B cell (primary cell): Measurements from ENCODE around the gene PPP2R3C. TPM values are rescaled to one million over a fixed set of nuclear protein-coding genes. Genes with fewer than 3 reads are reported as not detected.

ENCODE experiments used
- ATAC-seq: fragments of 200-7000 bp; cut with Tn5 transposase; one replicate; pipeline ENCODE4 v1.10.0; 2021; ENCODE audit warnings: low read depth, mild to moderate bottlenecking, moderate number of reproducible peaks, moderate library complexity
- CTCF ChIA-PET: fragments of 350-600 bp; sonication (Branson Sonifier 250); formaldehyde crosslinking; loops from one replicate; lab custom pipeline; 2021; ENCODE audit warnings: antibody characterized with exemption, inconsistent platforms; lab: Charles Lee
- POLR2A ChIA-PET: fragments of 350-600 bp; sonication (Branson Sonifier 250); formaldehyde crosslinking; loops from one replicate; lab custom pipeline; 2021; ENCODE audit warnings: antibody characterized with exemption; lab: Charles Lee
- DNase-seq: peaks from one replicate; pipeline ENCODE4 v3.0.0; 2013
- H2AFZ ChIP-seq: 2 replicates; pipeline ENCODE4 v1.6.1; 2012; ENCODE audit warnings: mild to moderate bottlenecking, low read depth, low read length; ENCODE audit not compliant: insufficient read depth, poor library complexity, severe bottlenecking
- H3K27ac ChIP-seq, 2 donors: 1 replicate in 1 of 2; 2 replicates in 1 of 2; pipeline ENCODE4 v1.5.1; 2012 to 2013; ENCODE audit warnings: low read length in 2 of 2, mild to moderate bottlenecking in 2 of 2, moderate library complexity in 1 of 2
- H3K27me3 ChIP-seq, 4 experiments: fragments of 200-600 bp in 1 of 4; sonication (generic) in 1 of 4; replicated peaks in 1 of 4; 1 replicate in 2 of 4; 2 replicates in 2 of 4; pipeline versions ENCODE4 v1.6.1 to v1.7.0; 2013 to 2016; ENCODE audit warnings: low read length in 3 of 4, mild to moderate bottlenecking in 2 of 4, mixed read lengths in 1 of 4, moderate library complexity in 1 of 4; ENCODE audit not compliant: insufficient read depth in 4 of 4, control insufficient read depth in 3 of 4; ENCODE audit errors: control extremely low read depth in 1 of 4
- H3K36me3 ChIP-seq, 2 experiments: replicated peaks in 1 of 2; 1 replicate in 1 of 2; 2 replicates in 1 of 2; pipeline versions ENCODE4 v1.6.1 to v1.7.1; 2013; ENCODE audit warnings: low read length in 1 of 2; ENCODE audit not compliant: insufficient read depth in 2 of 2, control insufficient read depth in 1 of 2; ENCODE audit errors: control extremely low read depth in 1 of 2, extremely low read depth in 1 of 2
- H3K4me1 ChIP-seq, 2 donors: fragments of 200-600 bp in 1 of 2; sonication (generic) in 1 of 2; 1 replicate in 1 of 2; 2 replicates in 1 of 2; pipeline versions ENCODE4 v1.5.1 to v1.6.1; 2013 to 2017; ENCODE audit warnings: low read length in 2 of 2; ENCODE audit not compliant: control insufficient read depth in 2 of 2, insufficient read depth in 2 of 2
- H3K4me2 ChIP-seq: replicated peaks from 2 replicates; pipeline ENCODE3; 2012; ENCODE audit warnings: mild to moderate bottlenecking, low read depth, low read length; ENCODE audit not compliant: poor library complexity, severe bottlenecking
- H3K4me3 ChIP-seq, 5 experiments: fragments of 200-600 bp in 1 of 5; sonication (generic) in 1 of 5; 1 replicate in 3 of 5; 2 replicates in 2 of 5; pipeline versions ENCODE4 v1.5.1 to v1.7.0; 2011 to 2016; ENCODE audit warnings: low read length in 4 of 5, mild to moderate bottlenecking in 4 of 5, low read depth in 2 of 5, control low read depth in 1 of 5, moderate library complexity in 1 of 5; ENCODE audit not compliant: insufficient read depth in 1 of 5; ENCODE audit errors: control extremely low read depth in 1 of 5, extremely low read depth in 1 of 5
- H3K79me2 ChIP-seq: fragments of 200-600 bp; sonication (generic); one replicate; pipeline ENCODE4 v1.6.0; 2016; ENCODE audit warnings: low read length; ENCODE audit not compliant: control insufficient read depth, insufficient read depth
- H3K9ac ChIP-seq: fragments of 200-600 bp; sonication (generic); 2 replicates; pipeline ENCODE4 v1.6.1; 2017; ENCODE audit warnings: mild to moderate bottlenecking, low read length, moderate library complexity
- H3K9me3 ChIP-seq, 3 donors: one replicate each; pipeline versions ENCODE4 v1.6.1 to v1.7.1; 2013; ENCODE audit warnings: low read length in 2 of 3; ENCODE audit not compliant: control insufficient read depth in 2 of 3, insufficient read depth in 1 of 3; ENCODE audit errors: control extremely low read depth in 1 of 3
- H4K20me1 ChIP-seq: 2 replicates; pipeline ENCODE4 v1.6.0; 2012; ENCODE audit warnings: mild to moderate bottlenecking, low read length; ENCODE audit not compliant: insufficient read depth, control insufficient read depth, poor library complexity, severe bottlenecking
- H3K27ac Mint-ChIP-seq: one replicate; pipeline ENCODE4 v1.8.0; 2021; ENCODE audit warnings: mixed read lengths
- H3K27me3 Mint-ChIP-seq: one replicate; pipeline ENCODE4 v1.8.0; 2021; ENCODE audit warnings: mixed read lengths
- H3K4me1 Mint-ChIP-seq: one replicate; pipeline ENCODE4 v1.8.0; 2021; ENCODE audit warnings: mixed read lengths
- H3K4me3 Mint-ChIP-seq: one replicate; pipeline ENCODE4 v1.8.0; 2021; ENCODE audit warnings: mixed read lengths
- H3K9me3 Mint-ChIP-seq: one replicate; pipeline ENCODE4 v1.8.0; 2022; ENCODE audit warnings: mixed read lengths; ENCODE audit not compliant: insufficient read depth
- CTCF ChIP-seq: fragments of 200-600 bp; IDR thresholded peaks from one replicate; pipeline ENCODE4 v1.8.0; 2022; ENCODE audit warnings: antibody characterized with exemption, mild to moderate bottlenecking
- EZH2 ChIP-seq: IDR thresholded peaks from 2 replicates; pipeline ENCODE4 v1.6.1; 2012; ENCODE audit warnings: borderline replicate concordance, low read depth, mild to moderate bottlenecking, moderate library complexity, low read length; ENCODE audit not compliant: insufficient read depth, poor library complexity, severe bottlenecking
- WGBS: methylation state at CpG from one replicate; pipeline ENCODE4 v1.1.5; 2013; ENCODE audit warnings: missing lambda C conversion rate; ENCODE audit not compliant: insufficient coverage; 5-methylcytosine and 5-hydroxymethylcytosine counted together
- intact Hi-C: fragments of 100-400 bp; cut with micrococcal nuclease; formaldehyde crosslinking; loops from one replicate; pipeline ENCODE4 v1.10.0; 2022
- polyA plus RNA-seq: library from polyadenylated mRNA; depleted of rRNA; stranded (reverse); fragments of >200 nt; gene quantifications from 2 replicates; pipeline ENCODE4 v1.2.3, GENCODE V29; 2012
- total RNA-seq, 2 donors: library from RNA; stranded (reverse); fragments of 120-200 nt in 1 of 2; gene quantifications; 1 replicate in 1 of 2; 2 replicates in 1 of 2; pipeline versions ENCODE4 v1.2.3 to v1.2.4, GENCODE V29; 2013 to 2022

Gene PPP2R3C
- total and polyA plus RNA-seq, 2 donors (not counting 1 experiment from before 2014, with no cell fraction given) = 13.5 to 40.8 TPM

- H3K79me2 ChIP-seq = peaks cover 46% of the 10 kb centered on the region
- no peaks in the 10 kb centered on the region for H3K4me1 Mint-ChIP-seq
- no peaks in the 10 kb centered on the region for H3K27me3 Mint-ChIP-seq
- 83% methylated on average over 6 of the region's 6 CpGs for WGBS
- no peak for DNase-seq
- H3K4me1 ChIP-seq = no peaks in the 10 kb centered on the region
- ChIA-PET CTCF (interaction anchor here (1.0 to 16.6 kb wide), 2 partner anchors 11 to 283 kb away, joined by 5 to 512 read pairs; no protein-coding TSS in a partner anchor), POLR2A (no interaction called here)
- peaks cover 0 to 8% (median 0%) of the 10 kb centered on the region in 3 donors for H3K9me3 ChIP-seq
- TF ChIP-seq EZH2 = no peak
- TF ChIP-seq CTCF = no peak
- peaks cover 2% of the 10 kb centered on the region for H3K9me3 Mint-ChIP-seq
- H3K36me3 ChIP-seq = peaks cover 1 to 31% of the 10 kb centered on the region in 2 experiments
- no peaks in the 10 kb centered on the region for H3K27me3 ChIP-seq
- no peaks in the 10 kb centered on the region for H4K20me1 ChIP-seq
- no peak overlapping the region for H3K4me3 ChIP-seq
- H3K4me3 Mint-ChIP-seq = no peak overlapping the region
- intact Hi-C loops = no loop called here
- H3K27ac Mint-ChIP-seq = no peak overlapping the region
- no peak overlapping the region for H2AFZ ChIP-seq
- no peak for ATAC-seq
- H3K4me2 ChIP-seq = no peak overlapping the region
- no peak overlapping the region for H3K27ac ChIP-seq
- H3K9ac ChIP-seq = no peak overlapping the region
Measured at GRCh38 chr14:35133542-35134328, 11.9 kb upstream of the PPP2R3C start.

GRCh38 chr14:35124127-35124526 lies 2.3 kb upstream of the PPP2R3C start:
- intact Hi-C loops = loop anchor here (5.0 kb wide), 1 partner anchor 587 kb away; the partner anchor contains the start of gene EAPP
- no CpG with 5 or more reads among the region's 1 CpG for WGBS
- peaks cover 19 to 24% of the 10 kb centered on the region in 2 donors for H3K4me1 ChIP-seq
- H3K27me3 Mint-ChIP-seq = no peaks in the 10 kb centered on the region
- ChIA-PET POLR2A (interaction anchor here (0.7 to 3.1 kb wide), 2 partner anchors 46 to 280 kb away, joined by 3 to 30 read pairs; partner anchors contain the start of gene NFKBIA), CTCF (interaction anchor here (0.6 to 2.1 kb wide), 8 partner anchors 12 to 298 kb away, joined by 3 to 8 read pairs (median 4); partner anchors contain the start of gene NFKBIA)
- H3K36me3 ChIP-seq = peaks cover 0 to 6% of the 10 kb centered on the region in 2 experiments
- no peak overlapping the region for H3K9ac ChIP-seq
- H3K27ac ChIP-seq = no peak overlapping the region
- no peaks in the 10 kb centered on the region for H3K9me3 ChIP-seq
- peaks cover 59% of the 10 kb centered on the region for H3K79me2 ChIP-seq
- H3K4me1 Mint-ChIP-seq = peaks cover 40% of the 10 kb centered on the region
- H3K27me3 ChIP-seq = no peaks in the 10 kb centered on the region
- H2AFZ ChIP-seq = no peak overlapping the region
- H3K4me3 ChIP-seq = no peak overlapping the region
- H3K4me3 Mint-ChIP-seq = peak overlapping the region; percentile 100
- no peaks in the 10 kb centered on the region for H3K9me3 Mint-ChIP-seq
- H4K20me1 ChIP-seq = no peaks in the 10 kb centered on the region
- TF ChIP-seq CTCF = no peak
- TF ChIP-seq EZH2 = no peak
- H3K27ac Mint-ChIP-seq = no peak overlapping the region
- ATAC-seq (no peak), DNase-seq (no peak)
- H3K4me2 ChIP-seq = peak overlapping the region; percentile 76
